Stomach smooth muscle (tissue), 2 donors: ENCODE data around the gene SPRING1.
A peak's percentile ranks its signal among the peaks of the same experiment; 100 is the strongest.

Experiments used
- H3K27ac ChIP-seq: one replicate; pipeline ENCODE4 v1.7.0; 2013; ENCODE audit warnings: mild to moderate bottlenecking, low read length, inconsistent platforms
- H3K27me3 ChIP-seq, 2 donors: one replicate each; pipeline ENCODE4 v1.7.0; 2013; ENCODE audit warnings: low read length in 2 of 2; ENCODE audit not compliant: insufficient read depth in 2 of 2, control insufficient read depth in 1 of 2
- H3K36me3 ChIP-seq, 2 donors: one replicate each; pipeline ENCODE4 v1.7.0; 2013; ENCODE audit warnings: low read length in 2 of 2; ENCODE audit not compliant: control insufficient read depth in 2 of 2, insufficient read depth in 2 of 2
- H3K4me1 ChIP-seq: one replicate; pipeline ENCODE4 v1.7.0; 2013; ENCODE audit warnings: low read length; ENCODE audit not compliant: control insufficient read depth, insufficient read depth
- H3K4me3 ChIP-seq, 2 donors: one replicate each; pipeline ENCODE4 v1.7.0; 2013; ENCODE audit warnings: low read length in 2 of 2
- H3K9ac ChIP-seq, 2 donors: one replicate each; pipeline ENCODE4 v1.7.0; 2013; ENCODE audit warnings: low read length in 2 of 2, mild to moderate bottlenecking in 1 of 2
- H3K9me3 ChIP-seq, 2 donors: one replicate each; pipeline ENCODE4 v1.7.0; 2013; ENCODE audit warnings: low read length in 2 of 2; ENCODE audit not compliant: control insufficient read depth in 2 of 2
- donor health status: healthy.
- donor health status: Pancreatic carcinoma.

The SPRING1 gene

GRCh38 chr12:116737774-116738657 lies at the start of gene SPRING1, which contains the start of gene RNFT2:
Gene SPRING1 (minus strand): TSS chr12:116738069. CDS start chr12:116737900, 169 bp downstream.
Gene RNFT2 (plus strand): TSS chr12:116738315. CDS start chr12:116740498, 2,183 bp downstream.
- no peak within 1 kb of the TSS for H3K27ac ChIP-seq

GRCh38 chr12:116784238-116784612 lies 46.4 kb upstream of the SPRING1 start:
- no peaks in the 10 kb centered on the region for H3K36me3 ChIP-seq

More at GRCh38 chr12:116737774-116738657, at the start of gene SPRING1, which contains the start of gene RNFT2:
- peak within 1 kb of the TSS; percentile 82 to 94 for H3K4me3 ChIP-seq
- H3K9ac ChIP-seq = peak within 1 kb of the TSS; percentile 86 to 89
- H3K4me1 ChIP-seq = peaks cover 19% of the 10 kb centered on the region
- no peaks in the 10 kb centered on the region for H3K27me3 ChIP-seq
- H3K36me3 ChIP-seq = peaks cover 7 to 11% of the 10 kb centered on the region in 2 donors
- no peaks in the 10 kb centered on the region for H3K9me3 ChIP-seq

GRCh38 chr12:116783525-116784237 lies 45.8 kb upstream of the SPRING1 start:
- Histone ChIP-seq H3K9me3 (no peaks in the 10 kb centered on the region), H3K27ac (no peak overlapping the region), H3K36me3 (no peaks in the 10 kb centered on the region)

More at GRCh38 chr12:116784238-116784612, 46.4 kb upstream of the SPRING1 start:
- H3K4me3 ChIP-seq = no peak overlapping the region
- H3K9me3 ChIP-seq = no peaks in the 10 kb centered on the region
- no peak overlapping the region for H3K9ac ChIP-seq
- no peak overlapping the region for H3K27ac ChIP-seq
- no peaks in the 10 kb centered on the region for H3K4me1 ChIP-seq
- H3K27me3 ChIP-seq = no peaks in the 10 kb centered on the region

GRCh38 chr12:116780942-116781341 lies 43.1 kb upstream of the SPRING1 start:
- no peaks in the 10 kb centered on the region for H3K4me1 ChIP-seq
- no peak overlapping the region for H3K27ac ChIP-seq
- H3K9me3 ChIP-seq = no peaks in the 10 kb centered on the region
- H3K9ac ChIP-seq = no peak overlapping the region
- H3K27me3 ChIP-seq = no peaks in the 10 kb centered on the region
- H3K4me3 ChIP-seq = no peak overlapping the region
- no peaks in the 10 kb centered on the region for H3K36me3 ChIP-seq

More at GRCh38 chr12:116783525-116784237, 45.8 kb upstream of the SPRING1 start:
- Histone ChIP-seq H3K9ac (no peak overlapping the region), H3K4me3 (no peak overlapping the region), H3K4me1 (no peaks in the 10 kb centered on the region), H3K27me3 (no peaks in the 10 kb centered on the region)

GRCh38 chr12:116779597-116779996 lies 41.7 kb upstream of the SPRING1 start:
- H3K9ac ChIP-seq = no peak overlapping the region
- no peaks in the 10 kb centered on the region for H3K27me3 ChIP-seq
- no peaks in the 10 kb centered on the region for H3K9me3 ChIP-seq
- no peaks in the 10 kb centered on the region for H3K4me1 ChIP-seq
- no peak overlapping the region for H3K4me3 ChIP-seq
- no peak overlapping the region for H3K27ac ChIP-seq
- H3K36me3 ChIP-seq = no peaks in the 10 kb centered on the region

- Histone ChIP-seq H3K9ac (no peak overlapping the region), H3K27ac (no peak overlapping the region), H3K36me3 (no peaks in the 10 kb centered on the region), H3K4me1 (no peaks in the 10 kb centered on the region), H3K27me3 (no peaks in the 10 kb centered on the region), H3K9me3 (no peaks in the 10 kb centered on the region), H3K4me3 (no peak overlapping the region)
Observed at GRCh38 chr12:116777245-116777644, 39.4 kb upstream of the SPRING1 start.

GRCh38 chr12:116774020-116774419 lies 36.2 kb upstream of the SPRING1 start:
- Histone ChIP-seq H3K27me3 (no peaks in the 10 kb centered on the region), H3K4me1 (no peaks in the 10 kb centered on the region), H3K9ac (no peak overlapping the region), H3K36me3 (no peaks in the 10 kb centered on the region), H3K4me3 (no peak overlapping the region), H3K9me3 (no peaks in the 10 kb centered on the region), H3K27ac (no peak overlapping the region)

GRCh38 chr12:116773276-116773731 lies 35.4 kb upstream of the SPRING1 start:
- H3K27me3 ChIP-seq = no peaks in the 10 kb centered on the region
- H3K36me3 ChIP-seq = no peaks in the 10 kb centered on the region
- no peaks in the 10 kb centered on the region for H3K4me1 ChIP-seq

GRCh38 chr12:116771651-116772050 lies 33.8 kb upstream of the SPRING1 start:
- Histone ChIP-seq H3K36me3 (no peaks in the 10 kb centered on the region), H3K9me3 (no peaks in the 10 kb centered on the region)

More at GRCh38 chr12:116773276-116773731, 35.4 kb upstream of the SPRING1 start:
- no peak overlapping the region for H3K4me3 ChIP-seq
- no peak overlapping the region for H3K9ac ChIP-seq
- H3K9me3 ChIP-seq = no peaks in the 10 kb centered on the region
- no peak overlapping the region for H3K27ac ChIP-seq

GRCh38 chr12:116766746-116767145 lies 28.9 kb upstream of the SPRING1 start:
- H3K27ac ChIP-seq = no peak overlapping the region
- no peaks in the 10 kb centered on the region for H3K4me1 ChIP-seq
- no peaks in the 10 kb centered on the region for H3K27me3 ChIP-seq
- H3K9me3 ChIP-seq = no peaks in the 10 kb centered on the region
- no peak overlapping the region for H3K4me3 ChIP-seq
- H3K9ac ChIP-seq = no peak overlapping the region
- H3K36me3 ChIP-seq = no peaks in the 10 kb centered on the region

More at GRCh38 chr12:116771651-116772050, 33.8 kb upstream of the SPRING1 start:
- H3K9ac ChIP-seq = no peak overlapping the region
- H3K27ac ChIP-seq = no peak overlapping the region
- no peaks in the 10 kb centered on the region for H3K4me1 ChIP-seq
- no peak overlapping the region for H3K4me3 ChIP-seq
- no peaks in the 10 kb centered on the region for H3K27me3 ChIP-seq
